Cardiac fibroblast (primary cell): ENCODE results near the gene RUVBL1.
"Not testable (repeated sequence)": the region's sequence is repeated elsewhere in the genome, so short reads cannot be mapped to it uniquely, and the experiment has no call there.

Experiments used
- DNase-seq, 2 donors: peaks; one replicate each; pipeline versions ENCODE4 v3.0.0 to v3.0.0-alpha.2; 2010; ENCODE audit warnings: low read depth in 2 of 2
- H3K4me3 ChIP-seq, 2 donors: replicated peaks in 1 of 2; 1 replicate in 1 of 2; 2 replicates in 1 of 2; pipeline ENCODE4 v1.5.1; 2011; ENCODE audit warnings: low read depth in 2 of 2, low read length in 2 of 2, mild to moderate bottlenecking in 2 of 2, moderate library complexity in 1 of 2
- CTCF ChIP-seq: IDR thresholded peaks from one replicate; pipeline ENCODE4 v1.5.1; 2011; ENCODE audit warnings: low read depth, mild to moderate bottlenecking, low read length, inconsistent platforms

Gene RUVBL1

DNA sequence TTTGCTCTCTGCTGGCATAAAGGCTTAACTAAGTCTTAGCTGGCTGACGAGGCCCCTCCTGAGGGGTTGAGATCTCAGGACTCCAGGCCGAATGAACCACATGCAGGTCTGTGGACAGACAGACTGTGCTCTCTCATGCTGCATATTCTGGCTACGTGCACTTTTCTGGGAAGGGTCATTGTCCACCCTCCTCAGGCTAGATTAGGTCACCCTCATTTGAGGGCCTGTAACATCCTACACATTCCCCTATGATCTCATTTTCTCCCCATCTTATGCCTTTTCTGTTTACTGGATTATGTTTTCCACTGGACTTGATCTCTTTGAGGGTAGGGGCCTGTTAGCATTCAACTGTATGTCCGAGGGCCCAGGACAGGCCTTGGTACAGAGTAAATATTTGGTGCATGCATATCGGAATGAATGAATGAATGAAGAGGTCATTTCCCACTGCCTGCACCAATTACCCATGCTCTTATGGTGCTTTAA is 43.4 kb upstream of the RUVBL1 start:
- TF ChIP-seq CTCF = no peak
- H3K4me3 ChIP-seq = no peak overlapping the region
- no peak for DNase-seq

DNA sequence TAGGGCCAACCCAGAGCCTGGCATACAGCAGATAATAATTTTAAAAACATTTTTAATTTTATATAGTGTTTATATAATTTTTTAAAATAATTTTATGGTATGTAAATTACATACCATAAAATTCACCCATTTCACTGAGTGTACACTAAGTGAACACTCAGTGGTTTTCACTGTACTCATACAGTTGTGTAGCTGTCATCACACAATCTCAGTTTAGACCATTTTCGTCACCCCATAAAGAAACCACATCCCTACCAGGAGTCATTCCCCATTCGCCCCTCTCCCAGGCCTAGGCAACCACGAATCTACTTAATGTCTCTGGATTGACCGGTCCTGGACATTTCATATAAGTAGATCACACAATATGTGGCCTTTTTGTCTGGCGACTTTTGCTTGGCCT is 39.8 kb upstream of the RUVBL1 start:
- no peak overlapping the region for H3K4me3 ChIP-seq
- TF ChIP-seq CTCF = no peak
- DNase-seq = no peak

DNA sequence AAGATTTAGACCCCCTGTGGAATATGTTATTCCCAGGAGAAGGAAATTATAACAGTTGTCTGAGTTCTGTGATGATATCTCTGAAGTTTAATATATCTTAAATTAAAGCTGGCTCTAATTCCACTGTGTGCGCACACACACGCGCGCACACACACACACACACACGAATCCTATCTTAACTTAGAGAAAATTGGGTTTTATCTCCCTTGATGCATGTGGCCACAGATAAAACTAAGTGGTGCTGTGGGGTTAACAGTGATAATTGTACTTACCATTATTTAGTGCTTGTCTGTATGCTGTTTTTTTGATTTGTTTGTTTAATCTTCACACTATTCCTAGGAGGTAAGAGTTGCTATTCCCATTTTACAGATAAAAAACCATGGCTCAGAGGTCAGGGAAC is 37.0 kb upstream of the RUVBL1 start:
- no peak for DNase-seq
- no peak for TF ChIP-seq CTCF
- no peak overlapping the region for H3K4me3 ChIP-seq

DNA sequence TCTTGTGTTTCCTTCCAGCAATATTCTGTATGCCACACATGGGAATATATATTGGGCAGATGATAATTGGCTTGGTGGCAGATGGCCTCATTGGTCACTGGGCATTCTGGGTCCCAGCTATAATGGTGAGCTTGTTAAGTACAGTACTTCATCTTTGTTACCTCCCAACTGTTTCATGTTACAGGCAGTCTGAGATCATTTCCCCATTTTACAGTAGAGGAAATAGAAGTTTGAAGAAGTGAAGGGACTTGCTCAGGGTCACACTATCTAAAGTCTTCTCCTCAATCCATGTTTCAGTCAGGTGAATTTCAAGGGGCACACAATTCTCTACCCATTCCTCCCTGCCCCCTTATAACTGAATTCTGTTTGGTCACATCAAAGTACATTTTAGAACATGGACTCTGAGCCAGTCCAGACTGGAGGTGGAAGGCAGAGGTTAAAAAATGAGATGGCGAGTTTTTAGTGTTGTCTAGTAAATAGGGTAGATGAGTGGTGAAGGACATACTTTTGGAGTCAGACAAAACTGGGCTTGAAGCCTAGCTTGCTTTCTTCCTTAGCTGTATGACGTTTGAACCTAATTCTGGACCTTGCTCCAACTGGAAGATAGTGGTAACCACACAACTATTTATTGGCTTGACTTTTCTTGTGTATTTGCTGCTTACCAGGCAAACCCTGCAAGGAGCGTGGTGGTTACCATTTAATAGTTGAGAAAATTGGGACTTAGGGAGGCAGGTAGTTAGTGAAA is 32.2 kb upstream of the RUVBL1 start:
- H3K4me3 ChIP-seq = no peak overlapping the region
- DNase-seq = no peak
- no peak for TF ChIP-seq CTCF

DNA sequence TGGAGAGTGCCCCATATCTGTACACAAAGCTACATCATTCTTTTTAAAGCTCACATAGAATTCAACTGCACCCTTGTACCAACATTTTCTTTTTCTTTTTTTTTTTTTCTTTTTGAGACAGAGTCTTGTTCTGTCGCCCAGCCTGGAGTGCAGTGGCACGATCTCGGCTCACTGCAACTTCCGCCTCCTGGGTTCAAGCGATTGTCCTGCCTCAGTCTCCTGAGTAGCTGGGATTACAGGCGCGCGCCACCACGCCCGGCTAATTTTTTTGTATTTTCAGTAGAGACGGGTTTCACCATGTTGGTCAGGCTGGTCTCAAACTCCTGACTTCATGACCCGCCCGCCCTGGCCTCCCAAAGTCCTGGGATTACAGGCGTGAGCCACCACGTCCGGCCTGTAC is 30.7 kb upstream of the RUVBL1 start:
- peak overlapping the region; percentile 58 to 83 for H3K4me3 ChIP-seq
- not testable (repeated sequence) for DNase-seq

DNA sequence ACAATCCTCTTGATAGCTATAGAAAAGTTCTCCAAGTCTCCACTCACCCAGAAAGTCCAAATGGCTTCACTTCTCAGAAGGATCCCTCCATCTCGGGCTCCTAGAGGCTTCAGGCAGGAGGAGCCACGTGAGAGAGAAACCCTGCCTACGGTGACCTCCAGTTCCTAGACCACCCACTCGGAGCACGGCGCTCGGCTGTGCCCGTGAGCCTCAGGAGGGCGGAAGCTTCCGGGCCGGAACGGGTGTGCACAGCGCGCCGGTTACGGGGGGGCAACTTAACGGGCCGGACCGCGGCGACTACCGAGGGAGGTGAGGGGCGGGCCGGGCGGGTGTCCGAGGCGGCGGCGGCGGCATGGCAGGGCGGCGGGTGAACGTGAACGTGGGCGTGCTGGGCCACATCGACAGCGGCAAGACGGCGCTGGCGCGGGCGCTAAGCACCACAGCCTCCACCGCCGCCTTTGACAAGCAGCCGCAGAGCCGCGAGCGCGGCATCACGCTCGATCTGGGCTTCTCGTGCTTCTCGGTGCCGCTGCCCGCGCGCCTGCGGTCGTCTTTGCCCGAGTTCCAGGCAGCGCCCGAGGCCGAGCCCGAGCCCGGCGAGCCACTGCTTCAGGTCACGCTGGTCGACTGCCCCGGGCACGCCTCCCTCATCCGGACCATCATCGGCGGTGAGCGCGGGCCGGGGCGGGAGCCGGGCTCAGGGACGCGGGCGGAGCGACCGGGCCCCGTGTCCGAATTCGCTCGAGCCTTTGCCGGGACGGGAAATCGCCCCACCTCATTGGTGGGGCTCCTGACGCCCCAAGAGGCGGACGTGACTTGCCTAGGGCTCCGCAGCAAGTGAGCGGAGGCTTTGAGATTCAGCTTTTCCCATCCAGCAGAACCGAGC is 29.8 kb upstream of the RUVBL1 start, which contains the start of gene EEFSEC:
TSS of gene EEFSEC (plus strand) at position 326 of the 886 bp plus-strand sequence. CDS start at position 353, 27 bp downstream.
- TF ChIP-seq CTCF = no peak
- peak within 1 kb of the TSS; percentile 58 to 83 for H3K4me3 ChIP-seq
- peak; percentile 79 to 86 for DNase-seq
